Body of pancreas (tissue), 4 donors: Measurements from ENCODE around the gene SEM1.

Experiments
- POLR2A ChIP-seq, 3 donors: fragments of 450-650 bp; IDR thresholded peaks; one replicate each; pipeline ENCODE4 v1.6.1; 2016; ENCODE audit warnings: antibody characterized with exemption in 3 of 3, mild to moderate bottlenecking in 2 of 3
- TF ChIP-seq, protein P1 (sequence below), 7 experiments: fragments of 450-650 bp in 4 of 7; fragments of 200-600 bp in 3 of 7; sonication (generic) in 3 of 7; IDR thresholded peaks; one replicate each; pipeline ENCODE4 v1.5.1; 2016 to 2019; ENCODE audit warnings: antibody characterized with exemption in 7 of 7

- no peak for TF ChIP-seq POLR2A (IDR thresholded peaks at IDR 0.05)
- TF ChIP-seq, protein P1, sequence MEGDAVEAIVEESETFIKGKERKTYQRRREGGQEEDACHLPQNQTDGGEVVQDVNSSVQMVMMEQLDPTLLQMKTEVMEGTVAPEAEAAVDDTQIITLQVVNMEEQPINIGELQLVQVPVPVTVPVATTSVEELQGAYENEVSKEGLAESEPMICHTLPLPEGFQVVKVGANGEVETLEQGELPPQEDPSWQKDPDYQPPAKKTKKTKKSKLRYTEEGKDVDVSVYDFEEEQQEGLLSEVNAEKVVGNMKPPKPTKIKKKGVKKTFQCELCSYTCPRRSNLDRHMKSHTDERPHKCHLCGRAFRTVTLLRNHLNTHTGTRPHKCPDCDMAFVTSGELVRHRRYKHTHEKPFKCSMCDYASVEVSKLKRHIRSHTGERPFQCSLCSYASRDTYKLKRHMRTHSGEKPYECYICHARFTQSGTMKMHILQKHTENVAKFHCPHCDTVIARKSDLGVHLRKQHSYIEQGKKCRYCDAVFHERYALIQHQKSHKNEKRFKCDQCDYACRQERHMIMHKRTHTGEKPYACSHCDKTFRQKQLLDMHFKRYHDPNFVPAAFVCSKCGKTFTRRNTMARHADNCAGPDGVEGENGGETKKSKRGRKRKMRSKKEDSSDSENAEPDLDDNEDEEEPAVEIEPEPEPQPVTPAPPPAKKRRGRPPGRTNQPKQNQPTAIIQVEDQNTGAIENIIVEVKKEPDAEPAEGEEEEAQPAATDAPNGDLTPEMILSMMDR (IDR thresholded peaks at IDR 0.05), result no peak
Observed at GRCh38 chr7:96670338-96671289, 39.0 kb downstream of the SEM1 start.
